ENCODE results near the gene LIMS1. TPM values are rescaled to one million over a fixed set of nuclear protein-coding genes. Genes with fewer than 3 reads are reported as not detected.
"Not testable (repeated sequence)": the region's sequence is repeated elsewhere in the genome, so short reads cannot be mapped to it uniquely, and the experiment has no call there.

Gene LIMS1
- total and polyA plus RNA-seq, 10 donors = 8.9 to 104 (median 61.2) TPM

DNA sequence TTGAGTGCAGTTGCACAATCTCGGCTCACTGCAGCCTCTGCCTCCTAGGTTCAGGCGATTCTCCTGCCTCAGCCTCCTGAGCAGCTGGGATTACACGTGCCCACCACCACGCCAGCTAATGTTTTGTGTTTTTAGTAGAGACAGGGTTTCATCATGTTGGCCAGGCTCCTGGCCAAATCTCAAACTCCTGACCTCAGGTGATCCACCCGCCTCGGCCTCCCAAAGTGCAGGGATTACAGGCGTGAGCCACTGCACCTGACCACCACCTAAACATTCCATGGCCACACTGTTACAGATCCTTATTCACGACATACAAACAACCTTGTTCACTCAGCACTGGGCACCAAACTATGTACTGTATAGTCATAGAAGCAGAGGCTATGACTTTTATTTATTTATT lies 116.2 kb downstream of the LIMS1 start:
- H3K36me3 ChIP-seq; H3K27ac ChIP-seq; DNase-seq; H3K27me3 ChIP-seq (replicated peaks in 1 of 7); intact Hi-C loops (cut with DNase I; ENCODE audit: low total_unique reads); H3K9me3 ChIP-seq; H3K4me3 ChIP-seq: not testable (repeated sequence)
- 95 to 98% (median 95%) methylated on average over 6 to 8 of the region's 8 CpGs for WGBS, 5 donors
- peaks cover 0 to 17% (median 9%) of the 10 kb centered on the region in 6 donors for H3K4me1 ChIP-seq

DNA sequence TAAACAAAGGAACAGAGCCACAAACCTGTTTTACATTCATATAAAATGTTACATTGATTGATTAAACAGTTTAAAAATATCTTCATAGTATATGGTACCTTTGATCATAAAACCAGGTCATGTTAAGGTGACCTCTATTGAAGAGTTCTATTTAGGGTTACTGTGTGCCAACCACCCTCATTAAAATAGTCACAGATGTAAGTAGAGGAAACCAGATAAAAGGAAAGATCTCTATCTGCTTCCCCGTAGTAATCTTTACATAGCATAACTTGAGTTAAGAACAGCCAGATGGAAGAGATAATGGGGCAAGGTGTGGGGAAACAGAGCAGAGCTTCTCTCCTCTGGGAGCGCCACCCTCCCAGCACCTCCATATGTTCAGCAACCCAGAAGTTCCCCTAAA lies 117.2 kb downstream of the LIMS1 start:
- H3K36me3 ChIP-seq; DNase-seq; intact Hi-C loops (cut with DNase I; ENCODE audit: low total_unique reads); H3K27me3 ChIP-seq (replicated peaks in 1 of 7); H3K4me3 ChIP-seq; H3K9me3 ChIP-seq: not testable (repeated sequence)
- H3K27ac ChIP-seq = peak overlapping the region in 4 of 8 donors; percentile 2 to 62 (median 41)
- peaks cover 0 to 17% (median 9%) of the 10 kb centered on the region in 6 donors for H3K4me1 ChIP-seq
- 0 to 8% (median 6%) methylated on average over 1 of the region's 2 CpGs; no CpG with 5 or more reads in 2 of the 5 donors for WGBS, 5 donors

DNA sequence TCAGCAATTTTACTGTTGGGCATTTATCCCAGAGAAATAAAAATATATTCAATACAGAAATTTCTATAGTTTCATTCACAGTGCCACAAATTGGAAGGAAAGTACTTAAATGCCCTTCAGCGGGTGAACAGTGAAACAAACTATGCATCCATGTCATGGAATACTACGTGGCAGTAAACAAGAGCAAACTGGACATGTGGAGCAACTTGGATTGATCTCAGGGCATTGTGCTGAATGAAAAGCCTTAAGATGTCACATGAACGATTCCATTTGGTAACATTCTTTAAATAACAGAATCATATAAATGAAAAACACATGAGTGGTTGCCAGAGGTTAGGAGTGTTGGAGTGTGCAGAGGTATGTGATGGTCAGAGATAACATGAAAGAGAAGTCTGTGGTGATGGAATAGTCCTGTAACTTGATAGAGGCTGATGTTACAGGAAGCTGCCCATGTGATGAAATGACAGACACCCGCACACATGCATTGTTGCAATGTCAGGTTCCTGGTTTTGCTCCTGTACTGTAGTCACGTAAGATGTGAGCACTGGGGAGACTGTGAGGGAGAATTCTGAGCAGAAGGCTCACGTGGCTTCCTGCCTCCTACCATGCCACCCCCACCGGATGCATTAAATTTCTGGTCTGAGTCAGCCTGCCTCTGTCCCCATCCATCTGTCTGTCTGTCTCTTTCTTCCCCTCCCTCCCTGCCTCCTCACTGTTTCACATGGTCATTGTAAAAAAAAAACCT lies 118.1 kb downstream of the LIMS1 start:
- TF ChIP-seq POLR2AphosphoS5 (IDR thresholded peaks at IDR 0.05) = peak in 1 of 3 donors; percentile 53
- H3K9me3 ChIP-seq; H3K36me3 ChIP-seq; DNase-seq; H3K27me3 ChIP-seq (replicated peaks in 1 of 7); intact Hi-C loops (cut with DNase I; ENCODE audit: low total_unique reads): not testable (repeated sequence)
- peak overlapping the region in 1 of 8 donors; percentile 46 for H3K4me3 ChIP-seq
- WGBS, 5 donors = 18 to 33% (median 27%) methylated on average over 5 to 7 of the region's 7 CpGs
- H3K27ac ChIP-seq = peak overlapping the region in 7 of 8 donors; percentile 54 to 85 (median 81)
- peaks cover 0 to 20% (median 9%) of the 10 kb centered on the region in 6 donors for H3K4me1 ChIP-seq

DNA sequence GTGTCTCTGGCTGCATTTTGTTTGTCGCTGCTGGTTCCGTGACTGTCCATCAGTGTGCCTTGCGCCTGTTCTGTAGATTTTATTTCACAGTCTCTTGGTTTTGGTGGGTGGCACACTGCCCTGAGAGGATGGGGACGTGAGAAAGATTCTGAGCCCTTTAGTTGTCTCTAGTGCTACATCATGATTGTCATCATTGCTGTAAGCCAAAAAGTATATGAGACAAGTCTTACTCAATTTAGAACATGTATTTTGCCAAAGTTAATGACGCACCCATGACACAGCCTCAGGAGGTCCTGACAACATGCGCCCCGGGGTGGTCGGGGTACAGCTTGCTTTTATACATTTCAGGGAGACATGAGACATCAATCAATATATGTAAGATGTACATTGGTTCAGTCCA lies 119.2 kb downstream of the LIMS1 start:
- Histone ChIP-seq H3K4me1 (peaks cover 0 to 23% (median 9%) of the 10 kb centered on the region in 6 donors), H3K27ac (peak overlapping the region in 1 of 8 donors; percentile 82)
- H3K4me3 ChIP-seq; H3K27me3 ChIP-seq (replicated peaks in 1 of 7); H3K36me3 ChIP-seq; intact Hi-C loops (cut with DNase I; ENCODE audit: low total_unique reads); DNase-seq; H3K9me3 ChIP-seq: not testable (repeated sequence)
- 57 to 94% (median 85%) methylated on average over 1 to 3 of the region's 8 CpGs for WGBS, 5 donors

DNA sequence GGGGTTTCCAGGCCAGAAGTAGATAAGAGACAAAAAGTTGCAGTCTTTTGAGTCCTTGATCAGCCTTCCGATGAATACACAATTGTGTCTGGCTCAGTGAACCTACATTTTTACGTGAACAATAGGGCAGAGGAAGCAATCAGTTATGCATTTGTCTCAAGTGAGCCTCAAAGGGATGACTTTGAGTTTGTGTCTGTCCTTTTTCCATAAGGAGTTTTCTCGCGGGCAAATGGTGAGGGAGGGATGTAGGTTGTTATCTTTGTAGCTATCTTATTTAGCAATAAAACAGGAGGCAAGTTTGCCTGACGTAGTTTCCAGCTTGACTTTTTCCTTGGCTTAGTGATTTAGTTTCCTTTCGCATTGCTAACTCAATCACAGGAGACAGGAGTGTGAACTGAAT lies 119.6 kb downstream of the LIMS1 start:
- DNase-seq; H3K9me3 ChIP-seq; H3K4me3 ChIP-seq; intact Hi-C loops (cut with DNase I; ENCODE audit: low total_unique reads); H3K27me3 ChIP-seq (replicated peaks in 1 of 7); H3K36me3 ChIP-seq: not testable (repeated sequence)
- WGBS, 5 donors = 35 to 63% (median 44%) methylated on average over 2 to 5 of the region's 6 CpGs
- H3K4me1 ChIP-seq = peaks cover 0 to 23% (median 9%) of the 10 kb centered on the region in 6 donors
- peak overlapping the region in 5 of 8 donors; percentile 22 to 65 (median 46) for H3K27ac ChIP-seq

DNA sequence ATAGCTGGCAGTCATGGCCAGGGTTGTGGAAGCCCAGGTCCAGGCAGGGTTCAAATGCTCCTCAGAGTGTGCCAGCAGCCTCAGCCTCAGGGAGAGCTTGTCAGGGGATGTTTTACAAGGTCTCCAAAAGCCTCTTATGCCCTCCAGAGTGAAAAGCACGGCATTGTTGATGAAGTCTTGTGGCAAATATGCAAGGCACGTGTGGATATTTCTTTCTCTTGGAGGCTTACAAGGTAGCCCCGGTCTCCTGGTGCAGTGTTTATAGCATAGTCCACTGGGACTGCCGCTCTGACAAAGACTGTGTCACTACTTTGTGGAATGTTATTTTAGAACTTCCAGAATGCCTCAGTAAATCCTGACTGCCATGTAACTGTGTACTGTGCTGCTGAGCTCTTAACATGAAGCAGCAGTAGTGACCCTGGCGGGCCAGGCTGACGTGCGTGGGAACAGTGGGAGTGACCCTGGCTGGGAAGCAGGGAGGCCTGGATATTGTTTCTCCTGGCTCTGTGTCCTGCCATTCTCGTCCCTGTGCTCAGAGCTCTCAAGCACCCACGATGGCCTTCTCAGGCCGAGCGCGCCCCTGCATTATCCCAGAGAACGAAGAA lies 120.4 kb downstream of the LIMS1 start:
- H3K4me3 ChIP-seq; H3K27me3 ChIP-seq (replicated peaks in 1 of 7); H3K36me3 ChIP-seq; intact Hi-C loops (cut with DNase I; ENCODE audit: low total_unique reads); DNase-seq; H3K9me3 ChIP-seq: not testable (repeated sequence)
- 54 to 73% (median 62%) methylated on average over 3 to 10 of the region's 13 CpGs; no CpG with 5 or more reads in 1 of the 5 donors for WGBS, 5 donors
- H3K27ac ChIP-seq = peak overlapping the region in 4 of 8 donors; percentile 27 to 65 (median 50)
- TF ChIP-seq POLR2AphosphoS5 (IDR thresholded peaks at IDR 0.05) = peak in 2 of 3 donors; percentile 34 to 49
- H3K4me1 ChIP-seq = peaks cover 0 to 23% (median 9%) of the 10 kb centered on the region in 6 donors

DNA sequence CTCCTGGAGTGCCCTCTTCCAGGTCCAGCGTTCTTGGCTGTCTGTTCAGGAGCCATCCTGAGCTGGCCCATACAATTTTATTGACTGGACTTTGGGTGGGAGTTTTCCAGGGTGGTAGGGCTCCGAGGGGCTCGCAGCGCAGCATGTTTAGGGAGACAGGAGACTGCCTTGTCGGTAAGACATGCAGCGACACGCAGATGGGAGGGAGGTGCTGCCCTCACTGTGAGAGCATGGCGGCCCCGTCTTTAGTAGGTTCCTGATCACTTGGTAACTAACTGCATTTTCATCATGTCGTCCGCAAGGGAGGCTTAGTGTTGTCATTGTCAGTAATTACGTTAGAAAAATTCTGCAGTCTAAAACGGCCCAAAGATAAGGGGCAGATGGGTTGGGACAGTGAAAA lies 121.0 kb downstream of the LIMS1 start:
- WGBS, 5 donors = no CpG with 5 or more reads among the region's 13 CpGs

DNA sequence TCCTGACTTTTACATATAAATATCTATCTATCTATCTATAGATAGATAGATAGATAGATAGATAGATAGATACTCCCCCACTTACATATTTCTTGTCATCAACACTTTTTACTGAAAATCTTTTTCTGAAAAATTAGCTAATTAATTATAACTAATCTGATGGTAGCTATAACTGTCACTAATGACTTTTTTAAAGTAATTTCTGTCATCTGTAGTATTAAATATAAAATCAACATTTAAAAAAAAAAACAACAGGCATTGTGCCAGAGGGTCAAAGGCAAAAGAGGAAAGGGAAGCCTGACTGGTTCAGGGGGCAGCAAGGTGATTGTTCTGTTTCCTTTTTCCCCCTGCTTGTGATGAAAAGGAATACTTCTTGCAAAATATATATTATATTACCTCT lies 122.0 kb downstream of the LIMS1 start:
- H3K27me3 ChIP-seq (replicated peaks in 1 of 7); intact Hi-C loops (cut with DNase I; ENCODE audit: low total_unique reads); H3K9me3 ChIP-seq; H3K36me3 ChIP-seq; H3K27ac ChIP-seq; DNase-seq; H3K4me3 ChIP-seq: not testable (repeated sequence)
- peaks cover 0 to 20% (median 9%) of the 10 kb centered on the region in 6 donors for H3K4me1 ChIP-seq

More for the DNA sequence above, 121.0 kb downstream of the LIMS1 start:
- H3K27ac ChIP-seq; H3K27me3 ChIP-seq (replicated peaks in 1 of 7); H3K36me3 ChIP-seq; H3K9me3 ChIP-seq; DNase-seq; H3K4me3 ChIP-seq; intact Hi-C loops (cut with DNase I; ENCODE audit: low total_unique reads): not testable (repeated sequence)
- peaks cover 0 to 23% (median 9%) of the 10 kb centered on the region in 6 donors for H3K4me1 ChIP-seq

DNA sequence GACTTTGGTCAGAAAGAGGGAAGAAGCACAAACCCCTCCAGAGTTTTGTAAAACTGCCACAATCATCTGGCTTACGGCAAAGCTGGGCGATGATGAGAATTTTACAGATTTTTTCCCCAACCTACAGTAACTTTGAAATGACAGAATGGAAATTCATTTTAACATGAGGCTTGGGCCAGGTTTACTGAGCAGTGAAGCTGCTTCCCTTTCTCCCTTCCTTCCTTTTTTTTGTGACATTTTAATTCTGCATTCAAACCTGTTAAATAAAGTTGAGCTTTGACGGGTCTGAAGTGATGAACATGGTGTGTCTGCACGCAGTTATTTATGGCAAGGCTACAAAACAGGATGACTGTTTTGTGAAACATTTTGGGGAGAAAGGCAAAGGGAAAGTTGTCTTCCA lies 123.2 kb downstream of the LIMS1 start:
- H3K9me3 ChIP-seq; intact Hi-C loops (cut with DNase I; ENCODE audit: low total_unique reads); DNase-seq; H3K27me3 ChIP-seq (replicated peaks in 1 of 7); H3K36me3 ChIP-seq; H3K4me3 ChIP-seq: not testable (repeated sequence)
- WGBS, 5 donors = 27 to 55% (median 33%) methylated on average over 4 of the region's 4 CpGs
- H3K27ac ChIP-seq = peak overlapping the region in 4 of 8 donors; percentile 18 to 63 (median 52)
- H3K4me1 ChIP-seq = peaks cover 0 to 25% (median 9%) of the 10 kb centered on the region in 6 donors

DNA sequence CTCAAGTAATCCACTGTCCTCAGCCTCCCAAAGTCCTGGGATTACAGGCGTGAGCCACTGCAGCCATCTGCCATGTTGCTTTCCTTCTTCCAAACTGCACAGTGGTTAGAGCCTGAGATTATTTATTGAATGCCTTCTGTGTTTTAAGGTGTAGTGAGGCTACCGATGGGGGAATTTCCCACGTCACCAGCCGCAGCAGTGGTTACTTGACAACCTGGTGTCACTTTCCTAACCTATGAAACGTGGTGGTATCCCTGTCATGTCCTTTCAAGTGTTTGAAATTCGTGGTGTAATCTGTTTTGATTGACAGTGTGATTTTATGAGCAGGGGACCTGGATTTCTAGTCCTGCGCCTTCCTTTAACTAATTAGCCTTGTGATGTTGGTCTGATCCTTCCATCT lies 124.3 kb downstream of the LIMS1 start:
- H3K36me3 ChIP-seq; H3K27me3 ChIP-seq (replicated peaks in 1 of 7); intact Hi-C loops (cut with DNase I; ENCODE audit: low total_unique reads); H3K9me3 ChIP-seq; H3K4me3 ChIP-seq; DNase-seq; H3K27ac ChIP-seq: not testable (repeated sequence)
- WGBS, 5 donors = 70 to 84% (median 75%) methylated on average over 6 of the region's 7 CpGs
- H3K4me1 ChIP-seq = peaks cover 0 to 29% (median 9%) of the 10 kb centered on the region in 6 donors

DNA sequence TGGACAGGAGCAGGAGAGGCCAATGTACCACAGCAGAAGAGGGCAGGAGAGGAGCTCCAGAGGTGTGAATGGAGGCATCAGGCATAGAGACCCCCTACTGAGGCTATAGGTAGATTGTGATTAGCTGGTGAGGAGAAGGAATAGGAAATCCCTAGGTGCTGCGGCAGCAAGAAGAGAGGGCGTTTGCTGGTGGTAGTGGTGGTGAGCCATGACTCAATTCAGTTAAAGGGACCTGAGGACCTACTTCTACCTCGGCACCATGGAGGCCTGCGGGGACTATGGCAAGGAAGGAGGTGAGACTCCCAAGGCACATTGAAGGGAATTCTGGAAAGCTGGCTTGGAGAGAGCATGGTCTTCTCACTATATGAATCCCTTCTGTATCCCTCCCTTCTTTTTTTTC lies 127.2 kb downstream of the LIMS1 start:
- H3K4me1 ChIP-seq = peaks cover 0 to 38% (median 12%) of the 10 kb centered on the region in 6 donors
- DNase-seq; H3K36me3 ChIP-seq; H3K27me3 ChIP-seq (replicated peaks in 1 of 7); H3K4me3 ChIP-seq; H3K9me3 ChIP-seq; H3K27ac ChIP-seq; intact Hi-C loops (cut with DNase I; ENCODE audit: low total_unique reads): not testable (repeated sequence)
- WGBS, 5 donors = 65 to 74% (median 67%) methylated on average over 4 of the region's 4 CpGs
